H1 (cell line): ENCODE measurements around the gene TIAL1. TPM values are rescaled to one million over a fixed set of nuclear protein-coding genes. Genes with fewer than 3 reads are reported as not detected.

Source experiments
- CTCF ChIA-PET: fragments of 300-600 bp; sonication (Branson Sonifier 250); formaldehyde crosslinking; loops from one replicate; lab custom pipeline; 2021; ENCODE audit not compliant: partially characterized antibody; lab: Charles Lee
- POLR2A ChIA-PET: fragments of 300-600 bp; sonication (Branson Sonifier 250); formaldehyde crosslinking; loops from one replicate; lab custom pipeline; 2021; ENCODE audit warnings: inconsistent platforms; ENCODE audit not compliant: partially characterized antibody; lab: Charles Lee
- DNase-seq, 2 experiments: peaks; one replicate each; pipeline versions ENCODE4 v3.0.0 to v3.0.0-alpha.2; 2010 to 2022; ENCODE audit warnings: low spot score in 2 of 2, low read depth in 1 of 2, mixed read lengths in 1 of 2
- FAIRE-seq: peaks from 2 replicates; lab custom pipeline; 2011; peaks lifted over from hg19 to GRCh38; lab: Jason Lieb, UNC
- H2AFZ ChIP-seq: 2 replicates; pipeline ENCODE4 v1.8.1; 2012; ENCODE audit warnings: low read length, inconsistent platforms
- H2AK5ac ChIP-seq: 2 replicates; pipeline ENCODE4 v1.6.1; 2013; ENCODE audit warnings: low read depth, low read length
- H2BK120ac ChIP-seq: replicated peaks from 2 replicates; pipeline ENCODE3; 2013; ENCODE audit warnings: low read depth, low read length, inconsistent platforms
- H2BK12ac ChIP-seq: 2 replicates; pipeline ENCODE4 v1.6.1; 2013; ENCODE audit warnings: low read depth, low read length
- H2BK15ac ChIP-seq: 2 replicates; pipeline ENCODE4 v1.6.1; 2013; ENCODE audit warnings: low read length
- H2BK20ac ChIP-seq: 2 replicates; pipeline ENCODE4 v1.6.1; 2013; ENCODE audit warnings: low read length
- H2BK5ac ChIP-seq: 2 replicates; pipeline ENCODE4 v1.6.1; 2013; ENCODE audit warnings: low read depth, low read length
- H3K14ac ChIP-seq: 2 replicates; pipeline ENCODE4 v1.6.1; 2013; ENCODE audit warnings: inconsistent platforms; ENCODE audit not compliant: insufficient read length
- H3K18ac ChIP-seq: 2 replicates; pipeline ENCODE4 v1.6.1; 2013; ENCODE audit warnings: low read length; ENCODE audit errors: extremely low read depth
- H3K23ac ChIP-seq: 2 replicates; pipeline ENCODE4 v1.6.1; 2013; ENCODE audit warnings: inconsistent platforms; ENCODE audit not compliant: insufficient read length
- H3K23me2 ChIP-seq: 2 replicates; pipeline ENCODE4 v1.6.1; 2013; ENCODE audit warnings: low read depth, low read length
- H3K27ac ChIP-seq: 2 replicates; pipeline ENCODE4 v1.6.1; 2011; ENCODE audit warnings: low read depth, low read length, inconsistent platforms
- H3K27me3 ChIP-seq, 4 experiments: replicated peaks in 1 of 4; 1 replicate in 1 of 4; 2 replicates in 3 of 4; pipeline versions ENCODE4 v1.6.1 to v1.8.1; 2011 to 2013; ENCODE audit warnings: low read length in 3 of 4, mild to moderate bottlenecking in 3 of 4, inconsistent platforms in 2 of 4, mixed read lengths in 2 of 4, moderate library complexity in 1 of 4; ENCODE audit not compliant: control insufficient read depth in 3 of 4, insufficient read depth in 3 of 4; ENCODE audit errors: extremely low read depth in 1 of 4
- H3K36me3 ChIP-seq, 4 experiments: 2 replicates each; pipeline versions ENCODE4 v1.6.1 to v1.8.1; 2011 to 2013; ENCODE audit warnings: mild to moderate bottlenecking in 4 of 4, low read length in 3 of 4, moderate library complexity in 2 of 4, control low read depth in 1 of 4, inconsistent platforms in 1 of 4; ENCODE audit not compliant: insufficient read depth in 4 of 4, control insufficient read depth in 2 of 4
- H3K4ac ChIP-seq: replicated peaks from 2 replicates; pipeline ENCODE3; 2013; ENCODE audit warnings: low read length, low read depth, mixed read lengths, inconsistent platforms; ENCODE audit not compliant: insufficient read length
- H3K4me1 ChIP-seq, 4 experiments: replicated peaks in 1 of 4; 1 replicate in 1 of 4; 2 replicates in 3 of 4; pipeline versions ENCODE4 v1.6.1 to v1.8.1; 2011 to 2013; ENCODE audit warnings: low read length in 3 of 4, inconsistent platforms in 2 of 4, mixed read lengths in 1 of 4; ENCODE audit not compliant: insufficient read depth in 4 of 4, control insufficient read depth in 3 of 4
- H3K4me2 ChIP-seq, 2 experiments: 2 replicates each; pipeline versions ENCODE4 v1.6.1 to v1.8.1; 2011 to 2013; ENCODE audit warnings: low read depth in 2 of 2, low read length in 2 of 2, control low read depth in 1 of 2, inconsistent platforms in 1 of 2, mild to moderate bottlenecking in 1 of 2; ENCODE audit not compliant: insufficient read depth in 1 of 2
- H3K4me3 ChIP-seq, 4 experiments: fragments of 200-600, 300-600 bp in 1 of 4; sonication (generic), shearing (Covaris generic), sonication (Bioruptor Twin) in 1 of 4; 2 replicates each; pipeline versions ENCODE4 v1.5.1 to v1.8.1; 2011 to 2016; ENCODE audit warnings: low read length in 4 of 4, low read depth in 3 of 4, control low read depth in 2 of 4, inconsistent platforms in 2 of 4, mild to moderate bottlenecking in 2 of 4, mixed read lengths in 1 of 4, moderate library complexity in 1 of 4; ENCODE audit not compliant: insufficient read depth in 2 of 4; ENCODE audit errors: extremely low read depth in 1 of 4
- H3K56ac ChIP-seq: replicated peaks from 2 replicates; pipeline ENCODE3; 2013; ENCODE audit warnings: low read depth, mild to moderate bottlenecking, mixed read lengths, low read length, inconsistent platforms; ENCODE audit not compliant: insufficient read length
- H3K79me1 ChIP-seq: 2 replicates; pipeline ENCODE4 v1.6.1; 2013; ENCODE audit warnings: low read depth, low read length, control low read depth
- H3K79me2 ChIP-seq, 2 experiments: 2 replicates each; pipeline versions ENCODE4 v1.6.1 to v1.8.1; 2012 to 2013; ENCODE audit warnings: low read length in 2 of 2, mild to moderate bottlenecking in 2 of 2, inconsistent platforms in 1 of 2; ENCODE audit not compliant: insufficient read depth in 2 of 2, control insufficient read depth in 1 of 2
- H3K9ac ChIP-seq, 4 experiments: replicated peaks in 1 of 4; 1 replicate in 1 of 4; 2 replicates in 3 of 4; pipeline versions ENCODE4 v1.6.1 to v1.8.1; 2011 to 2013; ENCODE audit warnings: low read depth in 3 of 4, low read length in 3 of 4, control low read depth in 2 of 4, mild to moderate bottlenecking in 2 of 4, moderate library complexity in 2 of 4, inconsistent platforms in 1 of 4; ENCODE audit errors: extremely low read depth in 1 of 4
- H3K9me3 ChIP-seq, 2 experiments: 2 replicates each; pipeline versions ENCODE4 v1.6.1 to v1.8.1; 2012 to 2013; ENCODE audit warnings: mild to moderate bottlenecking in 2 of 2, moderate library complexity in 2 of 2, control low read depth in 1 of 2, inconsistent platforms in 1 of 2, low read depth in 1 of 2, low read length in 1 of 2, mixed read lengths in 1 of 2; ENCODE audit not compliant: insufficient read depth in 2 of 2
- H4K20me1 ChIP-seq, 2 experiments: replicated peaks in 1 of 2; 2 replicates each; pipeline versions ENCODE3 to v1.8.1; 2011 to 2013; ENCODE audit warnings: inconsistent platforms in 2 of 2, low read length in 2 of 2, mild to moderate bottlenecking in 1 of 2; ENCODE audit not compliant: insufficient read depth in 2 of 2, control insufficient read depth in 1 of 2
- H4K5ac ChIP-seq: 2 replicates; pipeline ENCODE4 v1.6.1; 2013; ENCODE audit warnings: low read length, low read depth, mixed read lengths, inconsistent platforms; ENCODE audit not compliant: insufficient read length
- H4K8ac ChIP-seq: 2 replicates; pipeline ENCODE4 v1.8.0; 2013; ENCODE audit warnings: mild to moderate bottlenecking, moderate library complexity, low read length, inconsistent platforms; ENCODE audit not compliant: insufficient read depth; ENCODE audit errors: extremely low read depth
- H4K91ac ChIP-seq: replicated peaks from 2 replicates; pipeline ENCODE3; 2013; ENCODE audit warnings: low read length, mixed read lengths, inconsistent platforms; ENCODE audit not compliant: insufficient read length
- BRCA1 ChIP-seq: IDR thresholded peaks from 2 replicates; pipeline ENCODE4 v1.6.1; 2012; ENCODE audit warnings: low read depth, low read length, improper control_type of control experiment
- CHD1 ChIP-seq: IDR thresholded peaks from 2 replicates; pipeline ENCODE4 v1.6.1; 2012; ENCODE audit warnings: low read depth, low read length, improper control_type of control experiment
- RAD21 ChIP-seq, 2 experiments: IDR thresholded peaks in 1 of 2; conservative IDR thresholded peaks in 1 of 2; 2 replicates each; pipeline ENCODE4 v1.6.1; 2011; ENCODE audit warnings: low read depth in 2 of 2, low read length in 2 of 2, improper control_type of control experiment in 1 of 2, inconsistent platforms in 1 of 2, mild to moderate bottlenecking in 1 of 2, moderate library complexity in 1 of 2
- SAP30 ChIP-seq: fragments of 300-600 bp; sonication (generic); IDR thresholded peaks from 2 replicates; pipeline ENCODE4 v1.7.1; 2012; ENCODE audit warnings: low read length, moderate library complexity, mild to moderate bottlenecking, inconsistent platforms; ENCODE audit not compliant: insufficient read depth, insufficient replicate concordance
- SUZ12 ChIP-seq: fragments of 200-600 bp; sonication (generic); IDR thresholded peaks from 2 replicates; pipeline ENCODE4 v1.6.1; 2012; ENCODE audit warnings: mild to moderate bottlenecking, inconsistent platforms, low read length, moderate library complexity, mixed read lengths
- TCF12 ChIP-seq: IDR thresholded peaks from 2 replicates; pipeline ENCODE4 v1.6.1; 2011; ENCODE audit warnings: low read depth, mild to moderate bottlenecking, low read length
- ZNF274 ChIP-seq: IDR thresholded peaks from 2 replicates; pipeline ENCODE4 v1.7.0; 2012; ENCODE audit warnings: low read length, borderline replicate concordance; ENCODE audit errors: extremely low read depth
- WGBS, 2 experiments: shearing (Covaris generic) in 1 of 2; methylation state at CpG; one replicate each; pipeline versions ENCODE4 v1.1.6 to v1.1.7; 2013 to 2015; ENCODE audit warnings: low lambda C conversion rate in 2 of 2, mixed read lengths in 2 of 2, inconsistent platforms in 1 of 2, low coverage in 1 of 2, missing lambda C conversion rate in 1 of 2; ENCODE audit not compliant: insufficient replicate concordance in 2 of 2, insufficient coverage in 1 of 2, insufficient read length in 1 of 2; ENCODE audit errors: extremely low coverage in 1 of 2, missing lambda C conversion rate in 1 of 2; 5-methylcytosine and 5-hydroxymethylcytosine counted together
- polyA plus RNA-seq, 7 experiments: library from polyadenylated mRNA; depleted of rRNA in 3 of 7; stranded (reverse) in 5 of 7; unstranded in 2 of 7; fragments of >200 nt in 5 of 7; fragments of 200-250 nt in 2 of 7; gene quantifications; 1 replicate in 5 of 7; 2 replicates in 1 of 7; 4 replicates in 1 of 7; pipeline versions ENCODE4 v1.2.1 to v1.2.3, GENCODE V29; 2011 to 2013; ENCODE audit warnings: missing spikeins in 2 of 7, mixed read lengths in 2 of 7
- total RNA-seq: library from RNA; stranded (reverse); fragmentation: NEBNext Ultra II Directional; extraction: Animal tissue kit (Norgen Biotek cat#: 25700); gene quantifications from 2 replicates; pipeline ENCODE4 v1.2.1, GENCODE V29; 2021
- TF ChIP-seq, protein P1 (sequence below): IDR thresholded peaks from 2 replicates; pipeline ENCODE4 v1.6.1; 2011; ENCODE audit warnings: low read depth, mild to moderate bottlenecking, low read length; ENCODE audit not compliant: insufficient read depth
- TF ChIP-seq, protein P2 (sequence below): IDR thresholded peaks from 2 replicates; pipeline ENCODE4 v1.6.1; 2012; ENCODE audit warnings: inconsistent platforms

The TIAL1 gene
- total and polyA plus RNA-seq, 2 of the 8 experiments (the other 6 are each of a cell fraction or from before 2014, with no cell fraction given): 50.4 to 166 TPM

- Histone ChIP-seq H3K18ac (no peak overlapping the region), H3K4ac (no peak overlapping the region), H3K79me2 (no peaks in the 10 kb centered on the region), H3K9me3 (no peaks in the 10 kb centered on the region), H3K9ac (no peak overlapping the region), H4K91ac (no peak overlapping the region), H3K23ac (no peak overlapping the region), H4K8ac (no peak overlapping the region), H3K4me2 (no peak overlapping the region), H2BK12ac (no peak overlapping the region), H4K5ac (no peak overlapping the region), H2BK20ac (no peak overlapping the region), H3K27me3 (no peaks in the 10 kb centered on the region), H3K56ac (no peak overlapping the region), H2BK15ac (no peak overlapping the region), H2BK5ac (no peak overlapping the region), H3K4me3 (no peak overlapping the region), H4K20me1 (no peaks in the 10 kb centered on the region), H2AFZ (no peak overlapping the region), H3K36me3 (no peaks in the 10 kb centered on the region), H2AK5ac (no peak overlapping the region), H3K27ac (no peak overlapping the region), H3K79me1 (no peaks in the 10 kb centered on the region), H3K14ac (no peak overlapping the region), H3K4me1 (peaks cover 0 to 2% (median 0%) of the 10 kb centered on the region in 4 experiments; a peak in 2 of 7 replicates), H3K23me2 (no peaks in the 10 kb centered on the region), H2BK120ac (no peak overlapping the region)
- 86% methylated on average over 13 of the region's 13 CpGs; no CpG with 5 or more reads in 1 of the 2 experiments for WGBS, 2 experiments
- ChIA-PET POLR2A (interaction anchor here (0.6 kb wide), 1 partner anchor 318 kb away, joined by 3 read pairs; no protein-coding TSS in a partner anchor), CTCF (interaction anchor here (0.7 to 1.9 kb wide), 5 partner anchors 10 to 583 kb away, joined by 3 to 6 read pairs (median 3); no protein-coding TSS in a partner anchor)
- DNase-seq (no peak), FAIRE-seq (no peak)
- TF ChIP-seq TCF12 (no peak), BRCA1 (no peak), RAD21 (IDR thresholded peaks at IDR 0.05 in 1 of 2, conservative IDR thresholded peaks at IDR 0.05 in 1 of 2; ENCODE audit: low read depth in 2 of 2, low read length in 2 of 2) (no peak), ZNF274 (no peak), SAP30 (no peak), SUZ12 (no peak), CHD1 (no peak)
- TF ChIP-seq, protein P1, sequence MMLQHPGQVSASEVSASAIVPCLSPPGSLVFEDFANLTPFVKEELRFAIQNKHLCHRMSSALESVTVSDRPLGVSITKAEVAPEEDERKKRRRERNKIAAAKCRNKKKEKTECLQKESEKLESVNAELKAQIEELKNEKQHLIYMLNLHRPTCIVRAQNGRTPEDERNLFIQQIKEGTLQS: no peak
- TF ChIP-seq, protein P2, sequence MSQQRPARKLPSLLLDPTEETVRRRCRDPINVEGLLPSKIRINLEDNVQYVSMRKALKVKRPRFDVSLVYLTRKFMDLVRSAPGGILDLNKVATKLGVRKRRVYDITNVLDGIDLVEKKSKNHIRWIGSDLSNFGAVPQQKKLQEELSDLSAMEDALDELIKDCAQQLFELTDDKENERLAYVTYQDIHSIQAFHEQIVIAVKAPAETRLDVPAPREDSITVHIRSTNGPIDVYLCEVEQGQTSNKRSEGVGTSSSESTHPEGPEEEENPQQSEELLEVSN: no peak
- TF ChIP-seq, all 59 proteins: peak for 0
These were observed 72.1 kb downstream of the TIAL1 start for GRCh38 chr10:119524720-119525070.
